Gastroesophageal sphincter (tissue), 4 donors: ENCODE results near the gene MEF2C. TPM values are rescaled to one million over a fixed set of nuclear protein-coding genes. Genes with fewer than 3 reads are reported as not detected.

Experiments
- ATAC-seq: fragments of 150-250 bp; one replicate; pipeline ENCODE4 v1.9.1; 2016; ENCODE audit warnings: mild to moderate bottlenecking, moderate library complexity
- H3K27ac ChIP-seq, 4 donors: fragments of 200-600 bp; sonication (generic) in 3 of 4; 1 replicate in 3 of 4; 2 replicates in 1 of 4; pipeline ENCODE4 v1.5.1; 2016 to 2019
- H3K27me3 ChIP-seq: fragments of 200-600 bp; sonication (generic); one replicate; pipeline ENCODE4 v1.5.1; 2019
- H3K36me3 ChIP-seq, 2 donors: fragments of 200-600 bp; sonication (generic); one replicate each; pipeline ENCODE4 v1.5.1; 2019; ENCODE audit warnings: control low read depth in 1 of 2
- H3K4me1 ChIP-seq, 3 donors: fragments of 200-600 bp; sonication (generic); 1 replicate in 2 of 3; 2 replicates in 1 of 3; pipeline ENCODE4 v1.5.1; 2016 to 2019; ENCODE audit warnings: control low read depth in 2 of 3
- H3K4me3 ChIP-seq, 2 donors: fragments of 200-600 bp; sonication (generic); one replicate each; pipeline ENCODE4 v1.5.1; 2019; ENCODE audit warnings: mild to moderate bottlenecking in 1 of 2, moderate library complexity in 1 of 2
- H3K9me3 ChIP-seq, 3 donors: fragments of 200-600 bp; sonication (generic); one replicate each; pipeline ENCODE4 v1.5.1; 2017 to 2019; ENCODE audit warnings: control low read depth in 2 of 3
- EP300 ChIP-seq: sonication (generic); formaldehyde crosslinking; IDR thresholded peaks from one replicate; pipeline ENCODE4 v1.6.1; 2017; ENCODE audit warnings: antibody characterized with exemption, mild to moderate bottlenecking
- POLR2A ChIP-seq, 2 donors: fragments of 450-650 bp; IDR thresholded peaks; one replicate each; pipeline ENCODE4 v1.6.1; 2017; ENCODE audit warnings: antibody characterized with exemption in 2 of 2, mild to moderate bottlenecking in 2 of 2, moderate library complexity in 1 of 2
- POLR2AphosphoS5 ChIP-seq: sonication (generic); formaldehyde crosslinking; IDR thresholded peaks from one replicate; pipeline ENCODE4 v1.6.1; 2017; ENCODE audit warnings: antibody characterized with exemption
- WGBS, 2 donors: methylation state at CpG; one replicate each; pipeline ENCODE4 v1.1.5; 2018; ENCODE audit warnings: low coverage in 1 of 2; 5-methylcytosine and 5-hydroxymethylcytosine counted together
- total RNA-seq, 4 donors: library from RNA; depleted of rRNA; stranded (reverse); fragments of >200 nt; gene quantifications; one replicate each; pipeline ENCODE4 v1.1.0, GENCODE V29; 2016
- TF ChIP-seq, protein P1 (sequence below), 4 experiments: fragments of 200-600 bp in 2 of 4; fragments of 450-650 bp in 2 of 4; sonication (generic) in 1 of 4; IDR thresholded peaks; one replicate each; pipeline ENCODE4 v1.5.1; 2017 to 2019; ENCODE audit warnings: antibody characterized with exemption in 4 of 4, mild to moderate bottlenecking in 2 of 4, moderate library complexity in 2 of 4

The MEF2C gene
- total RNA-seq, 4 donors from 2014 or later: 23.1 to 66.9 (median 29.5) TPM

GRCh38 chr5:88815050-88815789 is 67.8 kb downstream of the MEF2C start:
- Histone ChIP-seq H3K9me3 (no peaks in the 10 kb centered on the region), H3K4me3 (no peak overlapping the region), H3K4me1 (peaks cover 0 to 32% (median 0%) of the 10 kb centered on the region in 3 donors), H3K27ac (peak overlapping the region in 2 of 4 donors; percentile 26 to 56), H3K27me3 (no peaks in the 10 kb centered on the region), H3K36me3 (no peaks in the 10 kb centered on the region)
- TF ChIP-seq POLR2AphosphoS5: no peak
- TF ChIP-seq, protein P1, sequence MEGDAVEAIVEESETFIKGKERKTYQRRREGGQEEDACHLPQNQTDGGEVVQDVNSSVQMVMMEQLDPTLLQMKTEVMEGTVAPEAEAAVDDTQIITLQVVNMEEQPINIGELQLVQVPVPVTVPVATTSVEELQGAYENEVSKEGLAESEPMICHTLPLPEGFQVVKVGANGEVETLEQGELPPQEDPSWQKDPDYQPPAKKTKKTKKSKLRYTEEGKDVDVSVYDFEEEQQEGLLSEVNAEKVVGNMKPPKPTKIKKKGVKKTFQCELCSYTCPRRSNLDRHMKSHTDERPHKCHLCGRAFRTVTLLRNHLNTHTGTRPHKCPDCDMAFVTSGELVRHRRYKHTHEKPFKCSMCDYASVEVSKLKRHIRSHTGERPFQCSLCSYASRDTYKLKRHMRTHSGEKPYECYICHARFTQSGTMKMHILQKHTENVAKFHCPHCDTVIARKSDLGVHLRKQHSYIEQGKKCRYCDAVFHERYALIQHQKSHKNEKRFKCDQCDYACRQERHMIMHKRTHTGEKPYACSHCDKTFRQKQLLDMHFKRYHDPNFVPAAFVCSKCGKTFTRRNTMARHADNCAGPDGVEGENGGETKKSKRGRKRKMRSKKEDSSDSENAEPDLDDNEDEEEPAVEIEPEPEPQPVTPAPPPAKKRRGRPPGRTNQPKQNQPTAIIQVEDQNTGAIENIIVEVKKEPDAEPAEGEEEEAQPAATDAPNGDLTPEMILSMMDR (IDR thresholded peaks at IDR 0.05): no peak
- no peak for TF ChIP-seq POLR2A (IDR thresholded peaks at IDR 0.05)
- TF ChIP-seq EP300: no peak
- no peak for ATAC-seq

GRCh38 chr5:88813805-88814575 is 69.0 kb downstream of the MEF2C start:
- H3K9me3 ChIP-seq: no peaks in the 10 kb centered on the region
- no peaks in the 10 kb centered on the region for H3K27me3 ChIP-seq
- peak overlapping the region in 2 of 4 donors; percentile 24 to 56 for H3K27ac ChIP-seq
- H3K36me3 ChIP-seq: no peaks in the 10 kb centered on the region
- H3K4me1 ChIP-seq: peaks cover 0 to 31% (median 0%) of the 10 kb centered on the region in 3 donors
- ATAC-seq: no peak
- 78 to 82% methylated on average over 17 of the region's 17 CpGs for WGBS, 2 donors
- TF ChIP-seq EP300 (no peak), POLR2A (IDR thresholded peaks at IDR 0.05) (no peak), POLR2AphosphoS5 (no peak)
- TF ChIP-seq, protein P1 (IDR thresholded peaks at IDR 0.05): no peak
- H3K4me3 ChIP-seq: no peak overlapping the region

DNA sequence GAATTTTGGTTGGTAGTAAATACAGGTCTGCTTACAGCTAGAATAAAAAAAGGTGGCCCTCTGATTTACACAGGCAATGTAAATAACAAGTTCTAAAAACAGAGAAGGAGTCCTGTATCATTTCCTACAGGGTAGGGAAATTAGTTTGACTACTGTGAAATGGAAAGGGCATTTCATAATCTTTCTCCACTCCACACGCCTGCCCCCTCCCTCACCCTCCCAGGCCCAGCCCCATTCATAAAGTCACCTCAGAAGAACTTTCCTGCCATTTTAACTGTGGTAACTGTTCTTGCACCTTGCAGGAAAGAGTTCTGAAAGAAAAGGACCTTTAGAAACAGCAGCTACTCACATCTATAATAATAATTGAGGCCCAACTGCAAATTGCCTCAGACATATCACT is 69.7 kb downstream of the MEF2C start:
- H3K9me3 ChIP-seq: no peaks in the 10 kb centered on the region
- H3K27ac ChIP-seq: peak overlapping the region in 1 of 4 donors; percentile 56
- ATAC-seq: no peak
- H3K27me3 ChIP-seq: no peaks in the 10 kb centered on the region
- TF ChIP-seq POLR2AphosphoS5 (no peak), POLR2A (IDR thresholded peaks at IDR 0.05) (no peak), EP300 (no peak)
- TF ChIP-seq, protein P1 (IDR thresholded peaks at IDR 0.05): no peak
- H3K36me3 ChIP-seq: no peaks in the 10 kb centered on the region
- 67 to 80% methylated on average over 1 of the region's 1 CpG for WGBS, 2 donors
- H3K4me3 ChIP-seq: no peak overlapping the region
- H3K4me1 ChIP-seq: peaks cover 0 to 31% (median 0%) of the 10 kb centered on the region in 3 donors

GRCh38 chr5:88808153-88808552 is 74.8 kb downstream of the MEF2C start:
- Histone ChIP-seq H3K27ac (no peak overlapping the region), H3K4me3 (no peak overlapping the region), H3K36me3 (peaks cover 0 to 8% of the 10 kb centered on the region in 2 donors), H3K9me3 (no peaks in the 10 kb centered on the region), H3K27me3 (no peaks in the 10 kb centered on the region), H3K4me1 (peaks cover 0 to 3% (median 0%) of the 10 kb centered on the region in 3 donors)
- TF ChIP-seq, protein P1 (IDR thresholded peaks at IDR 0.05): no peak
- TF ChIP-seq POLR2A (IDR thresholded peaks at IDR 0.05) (no peak), EP300 (no peak), POLR2AphosphoS5 (no peak)
- ATAC-seq: no peak
- 86 to 87% methylated on average over 2 of the region's 2 CpGs for WGBS, 2 donors
